Fibroblast of pulmonary artery (primary cell): ENCODE data around the gene DNAJB4.

Source experiments
- DNase-seq: peaks from one replicate; pipeline ENCODE4 v3.0.0-alpha.2; 2010; ENCODE audit warnings: low read depth
- H3K4me3 ChIP-seq: replicated peaks from 2 replicates; pipeline ENCODE4 v1.5.1; 2011; ENCODE audit warnings: low read depth, mild to moderate bottlenecking, control low read depth, low read length, moderate library complexity
- CTCF ChIP-seq: IDR thresholded peaks from 2 replicates; pipeline ENCODE4 v1.5.1; 2011; ENCODE audit warnings: mild to moderate bottlenecking, control low read depth, low read length, inconsistent platforms; ENCODE audit errors: missing control alignments

DNAJB4 gene

GRCh38 chr1:78052685-78053405, 48.1 kb downstream of the DNAJB4 start:
- DNase-seq: peak; percentile 30
- TF ChIP-seq CTCF: no peak
- no peak overlapping the region for H3K4me3 ChIP-seq

- no peak for TF ChIP-seq CTCF
Observed at GRCh38 chr1:78053498-78053897, 48.8 kb downstream of the DNAJB4 start.

GRCh38 chr1:78054559-78054958, 49.8 kb downstream of the DNAJB4 start:
- DNase-seq: peak; percentile 39
- no peak for TF ChIP-seq CTCF
- no peak overlapping the region for H3K4me3 ChIP-seq

More at GRCh38 chr1:78053498-78053897, 48.8 kb downstream of the DNAJB4 start:
- H3K4me3 ChIP-seq: no peak overlapping the region
- no peak for DNase-seq

GRCh38 chr1:78054972-78055371, 50.2 kb downstream of the DNAJB4 start:
- H3K4me3 ChIP-seq: no peak overlapping the region
- DNase-seq: no peak

GRCh38 chr1:78055565-78056132, 50.9 kb downstream of the DNAJB4 start:
- no peak for TF ChIP-seq CTCF
- no peak overlapping the region for H3K4me3 ChIP-seq
- DNase-seq: no peak

More at GRCh38 chr1:78054972-78055371, 50.2 kb downstream of the DNAJB4 start:
- TF ChIP-seq CTCF: no peak

GRCh38 chr1:78058670-78059069, 53.9 kb downstream of the DNAJB4 start:
- no peak overlapping the region for H3K4me3 ChIP-seq
- no peak for TF ChIP-seq CTCF
- DNase-seq: no peak
